Ishikawa (cell line): ENCODE results near the gene ZNF485.

Experiments used
- CEBPB ChIP-seq: IDR thresholded peaks from 2 replicates; pipeline ENCODE4 v1.6.1; 2012
- CREB1 ChIP-seq: IDR thresholded peaks from 2 replicates; pipeline ENCODE4 v1.6.1; 2012; ENCODE audit warnings: low read depth
- EGR1 ChIP-seq: IDR thresholded peaks from 2 replicates; pipeline ENCODE4 v1.6.1; 2012
- FOXM1 ChIP-seq: IDR thresholded peaks from 2 replicates; pipeline ENCODE4 v1.6.1; 2012; ENCODE audit warnings: low read depth, borderline replicate concordance
- NFIC ChIP-seq: IDR thresholded peaks from 2 replicates; pipeline ENCODE4 v1.6.1; 2012
- RAD21 ChIP-seq: IDR thresholded peaks from 2 replicates; pipeline ENCODE4 v1.6.1; 2012; ENCODE audit warnings: low read depth
- REST ChIP-seq: IDR thresholded peaks from 2 replicates; pipeline ENCODE4 v1.6.1; 2012; ENCODE audit warnings: low read depth, mild to moderate bottlenecking
- TAF1 ChIP-seq: IDR thresholded peaks from 2 replicates; pipeline ENCODE4 v1.6.1; 2012; ENCODE audit warnings: low read depth, mild to moderate bottlenecking
- TCF12 ChIP-seq: IDR thresholded peaks from 2 replicates; pipeline ENCODE4 v1.6.1; 2012; ENCODE audit warnings: low read depth
- TEAD4 ChIP-seq: IDR thresholded peaks from 2 replicates; pipeline ENCODE4 v1.6.1; 2012
- YY1 ChIP-seq: IDR thresholded peaks from 2 replicates; pipeline ENCODE4 v1.6.1; 2012; ENCODE audit warnings: low read depth
- ZBTB7A ChIP-seq: IDR thresholded peaks from 2 replicates; pipeline ENCODE4 v1.6.1; 2012; ENCODE audit warnings: low read depth
- TF ChIP-seq, protein P1 (sequence below): IDR thresholded peaks from 2 replicates; pipeline ENCODE4 v1.6.1; 2012

- TF ChIP-seq TAF1 (no peak), RAD21 (no peak), YY1 (no peak), ZBTB7A (no peak), CEBPB (no peak), CREB1 (no peak), REST (no peak), FOXM1 (no peak), TEAD4 (no peak), NFIC (no peak), TCF12 (no peak), EGR1 (no peak)
- TF ChIP-seq, protein P1, sequence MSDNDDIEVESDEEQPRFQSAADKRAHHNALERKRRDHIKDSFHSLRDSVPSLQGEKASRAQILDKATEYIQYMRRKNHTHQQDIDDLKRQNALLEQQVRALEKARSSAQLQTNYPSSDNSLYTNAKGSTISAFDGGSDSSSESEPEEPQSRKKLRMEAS, result no peak
Observed at GRCh38 chr10:43576062-43576461, 30.2 kb upstream of the ZNF485 start.
